Endothelial cell of umbilical vein (primary cell): ENCODE measurements around the gene ADTRP. TPM values are rescaled to one million over a fixed set of nuclear protein-coding genes. Genes with fewer than 3 reads are reported as not detected.

Experiments
- BruUV-seq: library from RNA; stranded (reverse); fragments of 400-500 nt; replicated peaks from 2 replicates; lab custom pipeline; 2021; lab: Mats Ljungman, UMichigan
- CTCF ChIA-PET: fragments of 300-600, 350-600 bp; sonication (Branson Sonifier 250); formaldehyde crosslinking; loops from one replicate; lab custom pipeline; 2021; ENCODE audit warnings: antibody characterized with exemption, inconsistent platforms; lab: Charles Lee
- POLR2A ChIA-PET: fragments of 300-600, 350-600 bp; sonication (Branson Sonifier 250); formaldehyde crosslinking; loops from one replicate; lab custom pipeline; 2021; ENCODE audit warnings: antibody characterized with exemption, inconsistent platforms; lab: Charles Lee
- DNase-seq: peaks from one replicate; pipeline ENCODE4 v3.0.0-alpha.2; 2011; ENCODE audit warnings: low read depth, low spot score
- FAIRE-seq: peaks from 2 replicates; lab custom pipeline; 2011; peaks lifted over from hg19 to GRCh38; lab: Jason Lieb, UNC
- H2AFZ ChIP-seq: 2 replicates; pipeline ENCODE4 v1.6.0; 2012; ENCODE audit warnings: low read depth, low read length, control low read depth, inconsistent platforms
- H3K27ac ChIP-seq: 2 replicates; pipeline ENCODE4 v1.5.1; 2011; ENCODE audit warnings: low read depth, mild to moderate bottlenecking, control low read depth, low read length, moderate library complexity; ENCODE audit not compliant: insufficient read depth
- H3K27me3 ChIP-seq, 2 experiments: 2 replicates each; pipeline versions ENCODE4 v1.6.0 to v1.6.1; 2011; ENCODE audit warnings: low read length in 2 of 2, mixed read lengths in 1 of 2; ENCODE audit not compliant: control insufficient read depth in 2 of 2, insufficient read depth in 2 of 2
- H3K36me3 ChIP-seq, 2 experiments: 2 replicates in 1 of 2; 3 replicates in 1 of 2; pipeline ENCODE4 v1.5.1; 2011; ENCODE audit warnings: low read length in 2 of 2, mild to moderate bottlenecking in 1 of 2, moderate library complexity in 1 of 2; ENCODE audit not compliant: control insufficient read depth in 2 of 2, insufficient read depth in 2 of 2; ENCODE audit errors: extremely low read depth in 1 of 2
- H3K4me1 ChIP-seq: 3 replicates; pipeline ENCODE4 v1.5.1; 2011; ENCODE audit warnings: mild to moderate bottlenecking, low read length; ENCODE audit not compliant: control insufficient read depth, insufficient read depth; ENCODE audit errors: extremely low read depth
- H3K4me2 ChIP-seq: 2 replicates; pipeline ENCODE4 v1.6.1; 2011; ENCODE audit warnings: low read length, control low read depth, mixed read lengths; ENCODE audit not compliant: insufficient read depth
- H3K4me3 ChIP-seq, 3 experiments: fragments of 200-600 bp in 1 of 3; sonication (generic), shearing (Covaris generic) in 1 of 3; replicated peaks in 1 of 3; 2 replicates each; pipeline ENCODE4 v1.5.1; 2011 to 2016; ENCODE audit warnings: control low read depth in 3 of 3, low read length in 3 of 3, mild to moderate bottlenecking in 2 of 3, inconsistent platforms in 1 of 3, low read depth in 1 of 3, moderate library complexity in 1 of 3; ENCODE audit not compliant: insufficient read depth in 1 of 3
- H3K79me2 ChIP-seq: 2 replicates; pipeline ENCODE4 v1.6.0; 2012; ENCODE audit warnings: low read length, inconsistent platforms; ENCODE audit not compliant: control insufficient read depth, insufficient read depth
- H3K9ac ChIP-seq: replicated peaks from 2 replicates; pipeline ENCODE3; 2011; ENCODE audit warnings: low read length, control low read depth; ENCODE audit not compliant: insufficient read depth; ENCODE audit errors: extremely low read depth
- H3K9me1 ChIP-seq: replicated peaks from 3 replicates; pipeline ENCODE4 v1.6.0; 2011; ENCODE audit warnings: mild to moderate bottlenecking, low read length; ENCODE audit not compliant: control insufficient read depth, insufficient read depth; ENCODE audit errors: extremely low read depth
- H3K9me3 ChIP-seq: replicated peaks from 2 replicates; pipeline ENCODE4 v1.5.1; 2012; ENCODE audit warnings: low read length, inconsistent platforms; ENCODE audit not compliant: control insufficient read depth, insufficient read depth
- H4K20me1 ChIP-seq: replicated peaks from 2 replicates; pipeline ENCODE3; 2011; ENCODE audit warnings: mild to moderate bottlenecking, low read length; ENCODE audit not compliant: control insufficient read depth, insufficient read depth; ENCODE audit errors: extremely low read depth
- EZH2 ChIP-seq: IDR thresholded peaks from 2 replicates; pipeline ENCODE4 v1.6.1; 2012; ENCODE audit warnings: borderline replicate concordance, low read depth, mild to moderate bottlenecking, moderate library complexity, low read length, inconsistent platforms; ENCODE audit not compliant: severe bottlenecking
- FOS ChIP-seq: IDR thresholded peaks from 2 replicates; pipeline ENCODE4 v1.6.1; 2011; ENCODE audit warnings: mild to moderate bottlenecking, low read length, moderate library complexity, borderline replicate concordance; ENCODE audit not compliant: insufficient read depth
- GATA2 ChIP-seq: IDR thresholded peaks from 2 replicates; pipeline ENCODE4 v1.7.0; 2011; ENCODE audit warnings: low read depth, mild to moderate bottlenecking, moderate library complexity, mixed read lengths, low read length; ENCODE audit not compliant: insufficient read length, insufficient read depth
- JUN ChIP-seq: IDR thresholded peaks from 2 replicates; pipeline ENCODE4 v1.6.1; 2011; ENCODE audit warnings: borderline replicate concordance, low read depth; ENCODE audit not compliant: insufficient read length, insufficient read depth
- POLR2A ChIP-seq: IDR thresholded peaks from 2 replicates; pipeline ENCODE4 v1.6.1; 2012; ENCODE audit warnings: low read depth, mild to moderate bottlenecking, control low read depth, low read length
- POLR2AphosphoS5 ChIP-seq: IDR thresholded peaks from 2 replicates; pipeline ENCODE4 v1.6.1; 2012; ENCODE audit warnings: low read depth, mild to moderate bottlenecking, control low read depth, low read length, moderate library complexity; ENCODE audit not compliant: insufficient read depth
- dilution Hi-C: fragments of 300-500 bp; cut with MboI; formaldehyde crosslinking; loops from one replicate; pipeline ENCODE4 v1.15.0; 2019; ENCODE audit warnings: low sequenced_read_pairs; ENCODE audit not compliant: extremely low pct_ligation_motif_present
- intact Hi-C: fragments of 100-400 bp; cut with micrococcal nuclease; formaldehyde crosslinking; loops from one replicate; pipeline ENCODE4 v1.10.0; 2022
- polyA plus RNA-seq, 4 experiments: library from polyadenylated mRNA; depleted of rRNA in 3 of 4; stranded (reverse) in 3 of 4; unstranded in 1 of 4; fragments of >200 nt; gene quantifications; 2 replicates each; pipeline versions ENCODE4 v1.2.1 to v1.2.3, GENCODE V29; 2011 to 2012; ENCODE audit warnings: missing spikeins in 1 of 4
- total RNA-seq: library from RNA; stranded (reverse); gene quantifications from 2 replicates; pipeline ENCODE4 v1.2.3, GENCODE V29; 2021
- TF ChIP-seq, protein P1 (sequence below): IDR thresholded peaks from 2 replicates; pipeline ENCODE4 v1.6.1; 2011; ENCODE audit not compliant: insufficient read depth, insufficient read length

The ADTRP gene
- total and polyA plus RNA-seq, 2 donors (not counting 3 experiments of a cell fraction or from before 2014, with no cell fraction given) = 3.3 to 4.4 TPM

DNA sequence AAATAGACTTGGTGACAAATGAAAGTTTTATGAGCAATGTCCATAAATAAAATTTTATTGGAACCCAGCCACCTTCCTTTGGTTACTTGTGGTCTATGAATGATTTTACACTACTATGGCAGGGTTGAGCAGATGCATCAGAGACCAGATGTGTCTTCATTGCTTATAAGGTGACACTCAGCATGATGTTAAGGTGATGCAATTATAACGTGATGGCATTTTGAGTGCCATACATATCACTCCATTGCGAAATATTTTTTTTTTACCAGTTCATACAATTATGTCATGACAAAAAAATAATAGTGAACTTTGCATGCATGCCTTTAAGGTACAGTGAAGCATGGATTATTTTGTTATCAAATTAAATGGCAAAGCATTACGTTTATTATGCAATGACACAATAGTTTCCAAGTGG, 96.0 kb downstream of the ADTRP start:
- Histone ChIP-seq H3K27ac (no peak overlapping the region), H3K9ac (no peak overlapping the region), H2AFZ (no peak overlapping the region), H3K4me3 (no peak overlapping the region), H3K79me2 (no peaks in the 10 kb centered on the region), H3K9me1 (no peaks in the 10 kb centered on the region), H3K36me3 (no peaks in the 10 kb centered on the region), H4K20me1 (no peaks in the 10 kb centered on the region), H3K9me3 (no peaks in the 10 kb centered on the region), H3K27me3 (no peaks in the 10 kb centered on the region), H3K4me1 (no peaks in the 10 kb centered on the region), H3K4me2 (no peak overlapping the region)
- no TSS peak for BruUV-seq
- ChIA-PET POLR2A (no interaction called here), CTCF (no interaction called here)
- intact Hi-C loops = no loop called here
- FAIRE-seq = no peak
- dilution Hi-C loops = no loop called here
- no peak for DNase-seq
- TF ChIP-seq POLR2AphosphoS5 (no peak), JUN (no peak), POLR2A (no peak)

- Histone ChIP-seq H3K4me1 (no peaks in the 10 kb centered on the region), H3K9me1 (no peaks in the 10 kb centered on the region), H3K9me3 (no peaks in the 10 kb centered on the region), H3K4me2 (no peak overlapping the region), H3K27ac (no peak overlapping the region), H3K79me2 (no peaks in the 10 kb centered on the region), H4K20me1 (no peaks in the 10 kb centered on the region), H3K4me3 (no peak overlapping the region), H3K36me3 (no peaks in the 10 kb centered on the region), H3K9ac (no peak overlapping the region), H3K27me3 (no peaks in the 10 kb centered on the region), H2AFZ (no peak overlapping the region)
- ChIA-PET CTCF (no interaction called here), POLR2A (no interaction called here)
- DNase-seq (no peak), FAIRE-seq (no peak)
- dilution Hi-C loops (no loop called here), intact Hi-C loops (no loop called here)
- no TSS peak for BruUV-seq
- TF ChIP-seq FOS = no peak
- TF ChIP-seq GATA2 = no peak
- no peak for TF ChIP-seq EZH2
- TF ChIP-seq, protein P1, sequence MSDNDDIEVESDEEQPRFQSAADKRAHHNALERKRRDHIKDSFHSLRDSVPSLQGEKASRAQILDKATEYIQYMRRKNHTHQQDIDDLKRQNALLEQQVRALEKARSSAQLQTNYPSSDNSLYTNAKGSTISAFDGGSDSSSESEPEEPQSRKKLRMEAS = no peak
- no peak for TF ChIP-seq JUN
- no peak for TF ChIP-seq POLR2AphosphoS5
Observed at GRCh38 chr6:11681770-11682169, 96.8 kb downstream of the ADTRP start.
